WTC11 (cell line): ENCODE measurements around the gene PREX1.

Source experiments
- CBFB ChIP-seq: sonication (generic); formaldehyde crosslinking; IDR thresholded peaks from 2 replicates; pipeline ENCODE4 v1.8.1; 2022; ENCODE audit warnings: mild to moderate bottlenecking, low read depth, missing genetic modification reagents
- CREB1 ChIP-seq: sonication (generic); formaldehyde crosslinking; IDR thresholded peaks from 2 replicates; pipeline ENCODE4 v1.8.0; 2023; ENCODE audit warnings: mild to moderate bottlenecking, missing genetic modification reagents
- CREM ChIP-seq: sonication (generic); formaldehyde crosslinking; IDR thresholded peaks from 2 replicates; pipeline ENCODE4 v1.8.1; 2022; ENCODE audit warnings: mild to moderate bottlenecking, missing genetic modification reagents, moderate library complexity
- E2F1 ChIP-seq: sonication (generic); formaldehyde crosslinking; IDR thresholded peaks from 2 replicates; pipeline ENCODE4 v1.8.0; 2022; ENCODE audit warnings: mild to moderate bottlenecking, missing genetic modification reagents
- ESRRA ChIP-seq: sonication (generic); formaldehyde crosslinking; IDR thresholded peaks from 2 replicates; pipeline ENCODE4 v1.8.1; 2022; ENCODE audit warnings: mild to moderate bottlenecking, missing genetic modification reagents, borderline replicate concordance
- FOXK1 ChIP-seq: sonication (generic); formaldehyde crosslinking; IDR thresholded peaks from 2 replicates; pipeline ENCODE4 v1.8.0; 2022; ENCODE audit warnings: mild to moderate bottlenecking, moderate library complexity, missing genetic modification reagents
- GABPB1 ChIP-seq: sonication (generic); formaldehyde crosslinking; IDR thresholded peaks from 2 replicates; pipeline ENCODE4 v1.8.1; 2023; ENCODE audit warnings: mild to moderate bottlenecking, missing genetic modification reagents
- HMGXB4 ChIP-seq: sonication (generic); formaldehyde crosslinking; IDR thresholded peaks from 2 replicates; pipeline ENCODE4 v1.8.1; 2023; ENCODE audit warnings: mild to moderate bottlenecking, moderate library complexity, missing genetic modification reagents
- SP1 ChIP-seq: sonication (generic); formaldehyde crosslinking; conservative IDR thresholded peaks from 2 replicates; pipeline ENCODE4 v1.8.1; 2022; ENCODE audit warnings: missing genetic modification reagents
- ZBTB21 ChIP-seq: sonication (generic); formaldehyde crosslinking; IDR thresholded peaks from 2 replicates; pipeline ENCODE4 v1.8.1; 2023; ENCODE audit warnings: mild to moderate bottlenecking, missing genetic modification reagents, borderline replicate concordance
- TF ChIP-seq, protein P1 (sequence below): sonication (generic); formaldehyde crosslinking; IDR thresholded peaks from 2 replicates; pipeline ENCODE4 v1.8.0; 2022; ENCODE audit warnings: mild to moderate bottlenecking, missing genetic modification reagents
- TF ChIP-seq, protein P2 (sequence below): fragments of 200-600 bp; IDR thresholded peaks from 2 replicates; pipeline ENCODE4 v1.8.0; 2022; ENCODE audit warnings: antibody characterized with exemption

GRCh38 chr20:48672324-48672723 lies 155.5 kb downstream of the PREX1 start:
- TF ChIP-seq, protein P1, sequence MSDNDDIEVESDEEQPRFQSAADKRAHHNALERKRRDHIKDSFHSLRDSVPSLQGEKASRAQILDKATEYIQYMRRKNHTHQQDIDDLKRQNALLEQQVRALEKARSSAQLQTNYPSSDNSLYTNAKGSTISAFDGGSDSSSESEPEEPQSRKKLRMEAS (CRISPR knock-in tag) = no peak
- TF ChIP-seq, protein P2, sequence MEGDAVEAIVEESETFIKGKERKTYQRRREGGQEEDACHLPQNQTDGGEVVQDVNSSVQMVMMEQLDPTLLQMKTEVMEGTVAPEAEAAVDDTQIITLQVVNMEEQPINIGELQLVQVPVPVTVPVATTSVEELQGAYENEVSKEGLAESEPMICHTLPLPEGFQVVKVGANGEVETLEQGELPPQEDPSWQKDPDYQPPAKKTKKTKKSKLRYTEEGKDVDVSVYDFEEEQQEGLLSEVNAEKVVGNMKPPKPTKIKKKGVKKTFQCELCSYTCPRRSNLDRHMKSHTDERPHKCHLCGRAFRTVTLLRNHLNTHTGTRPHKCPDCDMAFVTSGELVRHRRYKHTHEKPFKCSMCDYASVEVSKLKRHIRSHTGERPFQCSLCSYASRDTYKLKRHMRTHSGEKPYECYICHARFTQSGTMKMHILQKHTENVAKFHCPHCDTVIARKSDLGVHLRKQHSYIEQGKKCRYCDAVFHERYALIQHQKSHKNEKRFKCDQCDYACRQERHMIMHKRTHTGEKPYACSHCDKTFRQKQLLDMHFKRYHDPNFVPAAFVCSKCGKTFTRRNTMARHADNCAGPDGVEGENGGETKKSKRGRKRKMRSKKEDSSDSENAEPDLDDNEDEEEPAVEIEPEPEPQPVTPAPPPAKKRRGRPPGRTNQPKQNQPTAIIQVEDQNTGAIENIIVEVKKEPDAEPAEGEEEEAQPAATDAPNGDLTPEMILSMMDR = no peak
- TF ChIP-seq FOXK1 (no peak), CREM (no peak), ESRRA (CRISPR knock-in tag) (no peak), E2F1 (CRISPR knock-in tag) (no peak), CBFB (CRISPR knock-in tag) (no peak), GABPB1 (no peak), CREB1 (CRISPR knock-in tag) (no peak), SP1 (CRISPR knock-in tag) (no peak), HMGXB4 (CRISPR knock-in tag) (no peak), ZBTB21 (CRISPR knock-in tag) (no peak)
